CD14-positive monocyte (primary cell): ENCODE results near the gene FAM13C. TPM values are rescaled to one million over a fixed set of nuclear protein-coding genes. Genes with fewer than 3 reads are reported as not detected.

ENCODE experiments used
- DNase-seq, 3 donors: peaks; one replicate each; pipeline ENCODE4 v3.0.0-alpha.2; 2011 to 2022
- H2AFZ ChIP-seq: 2 replicates; pipeline ENCODE4 v1.6.0; 2012; ENCODE audit warnings: mild to moderate bottlenecking, low read depth, low read length, inconsistent platforms; ENCODE audit not compliant: insufficient read depth, poor library complexity, severe bottlenecking
- H3K27ac ChIP-seq, 2 donors: 1 replicate in 1 of 2; 2 replicates in 1 of 2; pipeline ENCODE4 v1.5.1; 2012 to 2013; ENCODE audit warnings: low read length in 2 of 2, control low read depth in 1 of 2, inconsistent platforms in 1 of 2, low read depth in 1 of 2, mild to moderate bottlenecking in 1 of 2
- H3K27me3 ChIP-seq, 2 donors: one replicate each; pipeline versions ENCODE4 v1.6.0 to v1.6.1; 2011 to 2013; ENCODE audit warnings: low read length in 2 of 2; ENCODE audit not compliant: control insufficient read depth in 2 of 2, insufficient read depth in 2 of 2
- H3K36me3 ChIP-seq, 2 donors: replicated peaks in 1 of 2; 1 replicate in 1 of 2; 2 replicates in 1 of 2; pipeline versions ENCODE4 v1.5.1 to v1.6.1; 2012 to 2013; ENCODE audit warnings: low read length in 2 of 2, control low read depth in 1 of 2, inconsistent platforms in 1 of 2, mild to moderate bottlenecking in 1 of 2; ENCODE audit not compliant: insufficient read depth in 2 of 2, control insufficient read depth in 1 of 2
- H3K4me1 ChIP-seq, 2 donors: 1 replicate in 1 of 2; 2 replicates in 1 of 2; pipeline versions ENCODE4 v1.5.1 to v1.6.1; 2012 to 2013; ENCODE audit warnings: low read length in 2 of 2, control low read depth in 1 of 2, inconsistent platforms in 1 of 2, mild to moderate bottlenecking in 1 of 2, moderate library complexity in 1 of 2; ENCODE audit not compliant: insufficient read depth in 2 of 2, control insufficient read depth in 1 of 2
- H3K4me2 ChIP-seq: replicated peaks from 2 replicates; pipeline ENCODE3; 2012; ENCODE audit warnings: low read length, moderate library complexity, mild to moderate bottlenecking; ENCODE audit not compliant: poor library complexity, severe bottlenecking; ENCODE audit errors: extremely low read depth
- H3K4me3 ChIP-seq, 3 experiments: fragments of 200-600 bp in 1 of 3; sonication (generic) in 1 of 3; replicated peaks in 1 of 3; 1 replicate in 2 of 3; 2 replicates in 1 of 3; pipeline ENCODE4 v1.5.1; 2011 to 2013; ENCODE audit warnings: low read length in 3 of 3, mild to moderate bottlenecking in 3 of 3, control low read depth in 2 of 3, low read depth in 2 of 3, inconsistent platforms in 1 of 3, moderate library complexity in 1 of 3
- H3K79me2 ChIP-seq: 2 replicates; pipeline ENCODE4 v1.6.0; 2012; ENCODE audit warnings: mild to moderate bottlenecking, control low read depth, inconsistent platforms, low read length, moderate library complexity; ENCODE audit not compliant: insufficient read depth
- H3K9ac ChIP-seq: 2 replicates; pipeline ENCODE4 v1.6.0; 2017; ENCODE audit warnings: low read length, mild to moderate bottlenecking; ENCODE audit not compliant: insufficient read depth, poor library complexity, severe bottlenecking
- H3K9me3 ChIP-seq, 2 donors: replicated peaks in 1 of 2; 1 replicate in 1 of 2; 2 replicates in 1 of 2; pipeline versions ENCODE4 v1.5.1 to v1.6.1; 2012 to 2013; ENCODE audit warnings: low read length in 2 of 2, control low read depth in 1 of 2; ENCODE audit not compliant: control insufficient read depth in 1 of 2, insufficient read depth in 1 of 2
- H4K20me1 ChIP-seq: 2 replicates; pipeline ENCODE4 v1.6.0; 2012; ENCODE audit warnings: mild to moderate bottlenecking, low read length, control low read depth, moderate library complexity; ENCODE audit not compliant: insufficient read depth
- H3K27ac Mint-ChIP-seq, 7 donors: one replicate each; pipeline ENCODE4 v1.8.0; 2020; ENCODE audit warnings: mild to moderate bottlenecking in 7 of 7, mixed read lengths in 7 of 7, moderate library complexity in 6 of 7, inconsistent platforms in 2 of 7
- H3K27me3 Mint-ChIP-seq, 3 donors: one replicate each; pipeline ENCODE4 v1.8.0; 2021 to 2022; ENCODE audit warnings: low read depth in 3 of 3, mild to moderate bottlenecking in 3 of 3, mixed read lengths in 3 of 3, moderate library complexity in 3 of 3, inconsistent platforms in 1 of 3
- H3K36me3 Mint-ChIP-seq, 2 donors: one replicate each; pipeline ENCODE4 v1.8.0; 2020; ENCODE audit warnings: mixed read lengths in 2 of 2, inconsistent platforms in 1 of 2, mild to moderate bottlenecking in 1 of 2
- H3K4me1 Mint-ChIP-seq: one replicate; pipeline ENCODE4 v1.8.0; 2020; ENCODE audit warnings: mild to moderate bottlenecking, mixed read lengths
- H3K4me3 Mint-ChIP-seq, 2 donors: one replicate each; pipeline ENCODE4 v1.8.0; 2020; ENCODE audit warnings: mild to moderate bottlenecking in 2 of 2, mixed read lengths in 2 of 2, moderate library complexity in 1 of 2
- H3K9me3 Mint-ChIP-seq, 7 donors: one replicate each; pipeline ENCODE4 v1.8.0; 2020 to 2022; ENCODE audit warnings: mixed read lengths in 7 of 7, mild to moderate bottlenecking in 6 of 7, moderate library complexity in 6 of 7, inconsistent platforms in 2 of 7
- CTCF ChIP-seq: fragments of 200-600 bp; IDR thresholded peaks from one replicate; pipeline ENCODE4 v1.8.0; 2022; ENCODE audit warnings: antibody characterized with exemption, mild to moderate bottlenecking
- WGBS: methylation state at CpG from one replicate; pipeline ENCODE4 v1.1.5; 2013; ENCODE audit warnings: missing lambda C conversion rate; ENCODE audit not compliant: insufficient coverage; 5-methylcytosine and 5-hydroxymethylcytosine counted together
- intact Hi-C, 2 donors: fragments of 100-400 bp; cut with micrococcal nuclease; formaldehyde crosslinking; loops; one replicate each; pipeline versions ENCODE4 v1.15.0 to v1.15.1; 2023
- polyA plus RNA-seq, 3 donors: library from polyadenylated mRNA; depleted of rRNA in 1 of 3; unstranded in 2 of 3; stranded (reverse) in 1 of 3; fragments of 300-500 nt in 2 of 3; fragments of >200 nt in 1 of 3; fragmentation: Illumina TruSeq in 2 of 3; gene quantifications; 1 replicate in 2 of 3; 2 replicates in 1 of 3; pipeline ENCODE4 v1.2.3, GENCODE V29; 2012 to 2021

The FAM13C gene
- polyA plus RNA-seq, 3 donors: not detected

GRCh38 chr10:59339351-59339750 is 23.0 kb downstream of the FAM13C start:
- no peak overlapping the region for H3K4me2 ChIP-seq
- no peak for DNase-seq
- H3K27me3 Mint-ChIP-seq: no peaks in the 10 kb centered on the region
- no peak overlapping the region for H3K27ac ChIP-seq
- no peaks in the 10 kb centered on the region for H3K36me3 ChIP-seq
- no peaks in the 10 kb centered on the region for H3K79me2 ChIP-seq
- H4K20me1 ChIP-seq: no peaks in the 10 kb centered on the region
- H3K9ac ChIP-seq: no peak overlapping the region
- no peak overlapping the region for H3K4me3 ChIP-seq
- H3K27ac Mint-ChIP-seq: no peak overlapping the region
- no peak overlapping the region for H3K4me3 Mint-ChIP-seq
- H2AFZ ChIP-seq: no peak overlapping the region
- no peaks in the 10 kb centered on the region for H3K9me3 ChIP-seq
- H3K9me3 Mint-ChIP-seq: peaks cover 0 to 8% (median 5%) of the 10 kb centered on the region in 7 donors
- intact Hi-C loops: no loop called here
- WGBS: no CpG with 5 or more reads among the region's 1 CpG
- no peak for TF ChIP-seq CTCF
- H3K4me1 ChIP-seq: no peaks in the 10 kb centered on the region
- no peaks in the 10 kb centered on the region for H3K4me1 Mint-ChIP-seq
- no peaks in the 10 kb centered on the region for H3K36me3 Mint-ChIP-seq
- H3K27me3 ChIP-seq: no peaks in the 10 kb centered on the region

- no peak overlapping the region for H3K4me3 Mint-ChIP-seq
- Histone ChIP-seq H2AFZ (no peak overlapping the region), H3K9ac (no peak overlapping the region), H3K4me2 (no peak overlapping the region), H3K4me1 (no peaks in the 10 kb centered on the region), H3K27ac (no peak overlapping the region), H4K20me1 (no peaks in the 10 kb centered on the region), H3K4me3 (no peak overlapping the region), H3K36me3 (no peaks in the 10 kb centered on the region), H3K27me3 (no peaks in the 10 kb centered on the region), H3K9me3 (no peaks in the 10 kb centered on the region), H3K79me2 (no peaks in the 10 kb centered on the region)
- H3K27ac Mint-ChIP-seq: no peak overlapping the region
- no peaks in the 10 kb centered on the region for H3K36me3 Mint-ChIP-seq
- TF ChIP-seq CTCF: no peak
- DNase-seq: no peak
- no peaks in the 10 kb centered on the region for H3K4me1 Mint-ChIP-seq
- no peaks in the 10 kb centered on the region for H3K27me3 Mint-ChIP-seq
- peaks cover 0 to 9% (median 1%) of the 10 kb centered on the region in 7 donors for H3K9me3 Mint-ChIP-seq
- intact Hi-C loops: no loop called here
Measured at GRCh38 chr10:59337201-59337652, 25.1 kb downstream of the FAM13C start.
